HL-60 (cell line): ENCODE results near the gene SEC22B.
"Not testable (repeated sequence)": the region's sequence is repeated elsewhere in the genome, so short reads cannot be mapped to it uniquely, and the experiment has no call there.

ENCODE experiments used
- CTCF ChIP-seq: IDR thresholded peaks from one replicate; pipeline ENCODE4 v1.5.1; 2011; ENCODE audit warnings: low read length, control low read depth, inconsistent platforms; ENCODE audit not compliant: insufficient read depth
- GABPA ChIP-seq: IDR thresholded peaks from 2 replicates; pipeline ENCODE4 v1.6.1; 2012; ENCODE audit warnings: low read depth
- POLR2AphosphoS5 ChIP-seq: IDR thresholded peaks from 2 replicates; pipeline ENCODE4 v1.6.1; 2012; ENCODE audit warnings: low read depth
- REST ChIP-seq: IDR thresholded peaks from 2 replicates; pipeline ENCODE4 v1.6.1; 2012; ENCODE audit warnings: low read depth; ENCODE audit not compliant: insufficient replicate concordance
- SPI1 ChIP-seq: IDR thresholded peaks from 2 replicates; pipeline ENCODE4 v1.6.1; 2012; ENCODE audit warnings: low read depth, mild to moderate bottlenecking, borderline replicate concordance

GRCh38 chr1:120158086-120158485, 18.2 kb downstream of the SEC22B start:
- TF ChIP-seq CTCF, SPI1, POLR2AphosphoS5, GABPA, REST: not testable (repeated sequence)
